ENCODE results near the gene NPTN. TPM values are rescaled to one million over a fixed set of nuclear protein-coding genes. Genes with fewer than 3 reads are reported as not detected.

The NPTN gene
- total and polyA plus RNA-seq, 5 donors = 262 to 320 (median 303) TPM

DNA sequence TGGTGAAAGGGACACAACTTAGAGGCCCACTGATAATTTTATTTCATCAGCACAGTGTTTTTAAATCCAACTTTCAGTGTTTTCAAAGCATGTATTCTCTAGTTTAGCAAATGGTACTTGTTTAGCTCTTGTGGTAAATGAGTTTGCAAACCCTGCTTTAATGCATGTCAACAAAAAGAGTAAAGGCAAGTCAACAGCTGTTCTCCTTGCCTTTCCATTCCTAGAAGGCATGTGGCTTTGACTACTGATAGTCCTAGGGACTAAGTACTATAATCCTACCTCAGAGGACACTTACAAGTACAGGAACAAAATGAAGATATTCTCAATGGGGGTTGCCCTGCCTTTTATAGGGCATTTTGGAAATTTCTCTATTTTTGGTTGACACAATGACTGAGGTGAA lies 13.1 kb downstream of the NPTN start:
- H3K27ac ChIP-seq (ENCODE audit: low read length) = no peak overlapping the region
- DNase-seq = no peak
- intact Hi-C loops (cut with DNase I) = no loop called here

DNA sequence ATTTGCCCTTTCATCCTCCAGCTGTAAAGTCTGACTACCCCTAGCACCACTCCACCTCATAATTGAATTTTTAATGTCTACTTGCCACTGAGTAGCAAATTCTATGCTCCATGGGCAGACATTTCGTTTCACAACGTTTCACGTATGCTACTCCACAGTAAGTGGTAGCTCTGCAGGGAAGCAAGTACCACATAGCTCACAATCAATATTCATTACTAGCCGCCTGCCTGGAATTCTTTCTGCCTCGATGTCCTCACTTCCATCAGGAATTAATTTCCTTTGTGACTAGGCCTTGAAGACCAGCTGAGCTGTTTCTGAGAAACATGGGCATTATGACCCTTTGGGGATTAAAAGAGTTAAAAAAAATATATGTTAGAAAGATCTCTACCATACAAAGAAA lies 15.3 kb downstream of the NPTN start:
- ATAC-seq (no peak), DNase-seq (no peak)
- Histone ChIP-seq H3K27me3 (ENCODE audit: control insufficient read depth, insufficient read depth) (no peaks in the 10 kb centered on the region), H3K4me3 (ENCODE audit: low read length) (no peak overlapping the region), H3K4me1 (ENCODE audit: control insufficient read depth, insufficient read depth, low read length) (no peaks in the 10 kb centered on the region), H3K27ac (ENCODE audit: low read length) (no peak overlapping the region), H3K9me3 (ENCODE audit: control insufficient read depth, low read length) (no peaks in the 10 kb centered on the region)
- intact Hi-C loops (cut with DNase I) = no loop called here
- 74% methylated on average over 5 of the region's 5 CpGs for WGBS

More for the DNA sequence above, 13.1 kb downstream of the NPTN start:
- H3K4me3 ChIP-seq (ENCODE audit: low read length) = no peak overlapping the region
- H3K27me3 ChIP-seq (ENCODE audit: control insufficient read depth, insufficient read depth) = no peaks in the 10 kb centered on the region
- ATAC-seq = no peak
- no peaks in the 10 kb centered on the region for H3K9me3 ChIP-seq (ENCODE audit: control insufficient read depth, low read length)
- no peaks in the 10 kb centered on the region for H3K4me1 ChIP-seq (ENCODE audit: control insufficient read depth, insufficient read depth, low read length)

DNA sequence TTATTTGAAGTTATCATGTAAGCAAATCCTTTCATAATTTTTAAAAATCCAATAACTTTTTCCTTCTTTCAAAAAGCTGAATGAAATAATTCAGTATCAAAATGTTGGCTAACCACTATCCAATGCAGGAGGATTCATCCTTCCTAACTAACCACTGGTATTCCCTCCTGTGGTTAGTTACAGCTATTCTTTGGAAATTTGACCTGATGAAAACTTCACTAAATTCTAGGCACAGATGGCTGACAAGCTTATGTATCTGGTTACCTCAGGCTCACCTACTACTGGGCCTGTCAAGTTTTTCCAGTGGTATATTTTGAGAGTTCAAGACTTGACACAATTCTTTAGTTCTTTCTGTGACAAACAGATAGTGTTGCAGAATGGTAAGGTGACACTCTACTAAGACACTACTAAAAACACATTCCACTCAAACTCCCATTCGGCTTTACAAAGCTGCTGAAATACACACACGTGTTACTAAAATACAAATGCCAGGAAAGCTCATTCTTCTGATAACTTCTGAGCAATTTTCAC lies 15.8 kb downstream of the NPTN start:
- ATAC-seq (no peak), DNase-seq (no peak)
- Histone ChIP-seq H3K27ac (ENCODE audit: low read length) (no peak overlapping the region), H3K27me3 (ENCODE audit: control insufficient read depth, insufficient read depth) (no peaks in the 10 kb centered on the region), H3K9me3 (ENCODE audit: control insufficient read depth, low read length) (no peaks in the 10 kb centered on the region), H3K4me1 (ENCODE audit: control insufficient read depth, insufficient read depth, low read length) (no peaks in the 10 kb centered on the region), H3K4me3 (ENCODE audit: low read length) (no peak overlapping the region)
- intact Hi-C loops (cut with DNase I) = no loop called here
- WGBS = 69% methylated on average over 2 of the region's 2 CpGs

DNA sequence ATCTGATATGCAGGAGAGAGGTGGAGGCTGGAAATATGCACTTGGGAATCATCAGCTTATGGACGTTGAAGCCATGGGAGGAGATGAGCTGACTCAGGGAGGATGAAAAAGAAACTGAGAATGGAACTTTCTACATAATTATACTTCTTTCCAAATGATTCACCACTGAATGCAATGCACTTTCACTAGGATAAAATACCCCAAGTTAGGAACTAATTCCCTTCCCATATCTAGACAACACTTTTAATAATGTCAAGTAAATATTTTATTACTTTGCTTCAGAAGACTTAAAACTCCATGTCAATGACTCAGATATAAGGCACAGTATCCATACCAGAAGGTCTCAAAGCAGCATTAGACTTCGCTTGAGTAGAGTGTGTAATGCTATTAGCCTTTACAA lies 24.2 kb downstream of the NPTN start:
- 61% methylated on average over 2 of the region's 2 CpGs for WGBS
- intact Hi-C loops (cut with DNase I) = no loop called here
- Histone ChIP-seq H3K27ac (ENCODE audit: low read length) (no peak overlapping the region), H3K4me3 (ENCODE audit: low read length) (no peak overlapping the region), H3K4me1 (ENCODE audit: control insufficient read depth, insufficient read depth, low read length) (peaks cover 3% of the 10 kb centered on the region), H3K27me3 (ENCODE audit: control insufficient read depth, insufficient read depth) (no peaks in the 10 kb centered on the region), H3K9me3 (ENCODE audit: control insufficient read depth, low read length) (no peaks in the 10 kb centered on the region)
- DNase-seq (no peak), ATAC-seq (no peak)

DNA sequence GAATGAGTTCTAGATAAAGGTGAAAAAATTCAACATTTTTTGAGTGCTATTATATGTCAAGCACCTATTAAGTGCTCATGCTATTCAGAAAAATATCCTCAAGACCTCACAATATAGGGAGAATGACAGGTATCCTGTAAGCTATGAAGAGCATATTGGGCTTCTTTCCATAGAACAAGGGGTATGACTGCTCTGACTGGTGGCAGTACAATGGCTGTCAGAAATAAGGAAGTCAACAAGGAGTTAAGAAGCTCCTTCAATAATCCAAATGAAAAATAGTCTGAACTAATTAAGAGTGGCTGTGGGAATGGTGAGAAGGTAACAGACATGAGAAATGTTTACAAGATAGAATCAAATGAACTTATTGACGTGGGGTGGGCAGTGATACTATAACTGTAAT lies 24.7 kb downstream of the NPTN start:
- DNase-seq (no peak), ATAC-seq (no peak)
- intact Hi-C loops (cut with DNase I) = no loop called here
- Histone ChIP-seq H3K27ac (ENCODE audit: low read length) (no peak overlapping the region), H3K4me3 (ENCODE audit: low read length) (no peak overlapping the region), H3K27me3 (ENCODE audit: control insufficient read depth, insufficient read depth) (no peaks in the 10 kb centered on the region), H3K9me3 (ENCODE audit: control insufficient read depth, low read length) (no peaks in the 10 kb centered on the region), H3K4me1 (ENCODE audit: control insufficient read depth, insufficient read depth, low read length) (peaks cover 3% of the 10 kb centered on the region)
- WGBS = 86% methylated on average over 1 of the region's 1 CpG

DNA sequence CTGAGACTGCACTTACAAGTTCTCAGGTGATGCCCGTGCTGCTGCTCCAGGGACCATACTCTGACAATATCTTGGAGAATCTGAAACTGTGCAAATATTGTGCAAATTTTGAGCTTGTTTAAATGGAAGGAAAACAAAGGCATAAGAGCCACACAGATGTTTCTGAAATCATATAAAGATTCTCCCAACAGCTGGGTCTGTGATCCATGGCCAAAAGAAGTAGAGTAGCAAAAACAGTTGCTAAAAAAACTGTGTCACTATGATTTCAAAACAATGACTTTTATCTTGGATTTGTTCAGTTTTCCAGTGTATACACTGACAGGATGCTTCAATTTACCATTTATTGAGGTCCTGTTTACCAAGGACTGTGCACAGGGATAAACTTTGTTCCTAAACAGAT lies 25.3 kb downstream of the NPTN start:
- no peaks in the 10 kb centered on the region for H3K9me3 ChIP-seq (ENCODE audit: control insufficient read depth, low read length)
- H3K4me1 ChIP-seq (ENCODE audit: control insufficient read depth, insufficient read depth, low read length) = peaks cover 3% of the 10 kb centered on the region
- intact Hi-C loops (cut with DNase I) = no loop called here
- 76% methylated on average over 1 of the region's 1 CpG for WGBS
- H3K27me3 ChIP-seq (ENCODE audit: control insufficient read depth, insufficient read depth) = no peaks in the 10 kb centered on the region
- DNase-seq = no peak
- H3K27ac ChIP-seq (ENCODE audit: low read length) = no peak overlapping the region
- ATAC-seq = no peak
- H3K4me3 ChIP-seq (ENCODE audit: low read length) = no peak overlapping the region

DNA sequence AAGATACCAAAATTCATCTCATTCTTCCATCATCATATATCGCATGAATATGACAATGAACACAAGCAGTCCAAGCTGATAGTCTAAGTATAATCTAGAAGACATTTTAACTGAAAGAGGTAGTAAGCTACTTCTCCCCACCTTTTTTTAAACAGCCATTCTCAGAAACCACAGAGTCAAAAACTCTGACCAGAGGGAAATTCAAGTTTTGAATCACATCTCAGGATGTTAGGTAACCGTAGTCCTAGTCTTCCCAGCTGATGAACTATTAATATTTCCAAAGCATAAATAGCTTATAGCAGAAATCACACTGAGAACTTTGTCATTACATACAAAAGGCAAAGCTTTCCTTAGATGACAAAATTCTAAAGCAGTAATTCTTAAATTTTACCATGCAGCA lies 25.8 kb downstream of the NPTN start:
- H3K4me1 ChIP-seq (ENCODE audit: control insufficient read depth, insufficient read depth, low read length) = peaks cover 3% of the 10 kb centered on the region
- ATAC-seq (no peak), DNase-seq (no peak)
- 67% methylated on average over 2 of the region's 2 CpGs for WGBS
- no peaks in the 10 kb centered on the region for H3K9me3 ChIP-seq (ENCODE audit: control insufficient read depth, low read length)
- no peak overlapping the region for H3K27ac ChIP-seq (ENCODE audit: low read length)
- H3K27me3 ChIP-seq (ENCODE audit: control insufficient read depth, insufficient read depth) = no peaks in the 10 kb centered on the region
- H3K4me3 ChIP-seq (ENCODE audit: low read length) = no peak overlapping the region
- intact Hi-C loops (cut with DNase I) = no loop called here

DNA sequence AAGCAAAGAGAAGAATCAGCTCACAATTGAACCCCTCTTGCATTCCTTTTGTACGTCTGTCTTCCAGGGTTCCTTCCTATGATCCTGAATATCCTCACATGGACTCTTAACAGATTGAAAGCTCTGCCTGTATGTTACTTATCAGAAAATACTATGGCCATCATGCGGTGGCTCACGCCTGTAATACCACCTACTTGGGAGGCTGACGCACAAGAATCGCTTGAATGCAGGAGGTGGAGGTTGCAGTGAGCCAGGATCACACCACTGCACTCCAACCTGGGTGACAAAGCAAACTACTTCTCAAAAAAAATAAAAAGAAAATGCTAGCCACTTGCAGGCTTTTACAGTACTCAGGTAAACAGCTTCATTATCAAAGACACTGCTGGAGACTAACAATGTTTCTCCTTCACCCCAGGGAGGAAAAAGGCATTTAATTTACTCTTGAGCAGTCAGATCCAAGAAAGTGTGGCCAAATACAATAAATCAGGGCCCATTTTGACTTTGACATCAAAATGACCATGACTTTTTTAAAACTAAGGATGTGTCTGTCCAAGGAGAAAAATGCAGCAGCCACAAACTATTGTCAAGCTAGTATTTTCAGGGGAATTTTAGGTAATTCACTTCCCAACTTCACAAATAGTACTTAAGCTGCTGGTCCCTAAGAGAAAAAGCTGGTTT lies 27.3 kb downstream of the NPTN start:
- no peak overlapping the region for H3K4me3 ChIP-seq (ENCODE audit: low read length)
- no peaks in the 10 kb centered on the region for H3K27me3 ChIP-seq (ENCODE audit: control insufficient read depth, insufficient read depth)
- H3K27ac ChIP-seq (ENCODE audit: low read length) = no peak overlapping the region
- ATAC-seq (no peak), DNase-seq (no peak)
- H3K9me3 ChIP-seq (ENCODE audit: control insufficient read depth, low read length) = no peaks in the 10 kb centered on the region
- intact Hi-C loops (cut with DNase I) = no loop called here
- H3K4me1 ChIP-seq (ENCODE audit: control insufficient read depth, insufficient read depth, low read length) = peaks cover 5% of the 10 kb centered on the region
- WGBS = 95% methylated on average over 5 of the region's 5 CpGs

DNA sequence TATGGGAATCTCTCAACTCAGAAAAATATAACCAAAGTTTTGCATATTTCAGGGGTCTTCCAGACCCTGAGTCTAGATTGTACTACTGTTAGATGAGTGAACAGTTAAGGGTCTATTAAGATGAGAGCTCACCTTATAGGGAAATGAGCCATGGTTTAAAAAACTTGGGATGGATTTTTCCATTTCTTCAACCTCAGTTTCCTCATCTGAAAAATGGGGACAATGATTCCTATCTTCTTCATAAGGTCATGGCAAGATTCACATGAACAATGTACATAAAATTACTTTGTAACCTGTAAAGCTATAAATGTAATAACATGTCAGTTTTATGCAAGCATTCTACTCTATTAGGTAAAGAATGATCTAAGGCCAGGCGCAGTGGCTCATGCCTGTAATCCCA lies 28.7 kb downstream of the NPTN start:
- H3K4me3 ChIP-seq (ENCODE audit: low read length) = no peak overlapping the region
- H3K4me1 ChIP-seq (ENCODE audit: control insufficient read depth, insufficient read depth, low read length) = peaks cover 5% of the 10 kb centered on the region
- no peaks in the 10 kb centered on the region for H3K9me3 ChIP-seq (ENCODE audit: control insufficient read depth, low read length)
- DNase-seq = no peak
- WGBS = 98% methylated on average over 1 of the region's 1 CpG
- H3K27me3 ChIP-seq (ENCODE audit: control insufficient read depth, insufficient read depth) = no peaks in the 10 kb centered on the region
- intact Hi-C loops (cut with DNase I) = no loop called here
- no peak overlapping the region for H3K27ac ChIP-seq (ENCODE audit: low read length)
- ATAC-seq = no peak

DNA sequence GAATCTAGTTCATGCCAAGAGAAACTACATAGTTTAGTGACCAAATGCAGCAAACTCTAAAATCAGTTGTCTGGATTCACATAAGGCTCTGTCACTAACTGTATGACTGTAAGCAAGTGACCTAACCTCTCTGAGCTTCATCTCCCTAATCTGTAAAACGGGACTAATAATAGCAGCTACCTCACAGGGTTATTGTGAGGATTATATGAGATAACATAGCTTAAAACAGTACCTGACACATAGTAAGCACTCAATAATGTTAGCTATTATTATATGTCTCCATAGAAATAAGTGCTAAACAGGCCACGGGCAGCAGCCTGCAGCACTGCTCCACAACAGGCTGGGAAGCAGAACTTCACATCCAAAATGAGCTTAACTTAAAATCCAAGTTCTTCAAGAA lies 30.2 kb downstream of the NPTN start:
- H3K4me1 ChIP-seq (ENCODE audit: control insufficient read depth, insufficient read depth, low read length) = peaks cover 13% of the 10 kb centered on the region
- intact Hi-C loops (cut with DNase I) = no loop called here
- ATAC-seq (peak; percentile 20 to 33), DNase-seq (no peak)
- H3K4me3 ChIP-seq (ENCODE audit: low read length) = no peak overlapping the region
- H3K9me3 ChIP-seq (ENCODE audit: control insufficient read depth, low read length) = no peaks in the 10 kb centered on the region
- WGBS = 49% methylated on average over 2 of the region's 2 CpGs
- no peaks in the 10 kb centered on the region for H3K27me3 ChIP-seq (ENCODE audit: control insufficient read depth, insufficient read depth)
- no peak overlapping the region for H3K27ac ChIP-seq (ENCODE audit: low read length)

DNA sequence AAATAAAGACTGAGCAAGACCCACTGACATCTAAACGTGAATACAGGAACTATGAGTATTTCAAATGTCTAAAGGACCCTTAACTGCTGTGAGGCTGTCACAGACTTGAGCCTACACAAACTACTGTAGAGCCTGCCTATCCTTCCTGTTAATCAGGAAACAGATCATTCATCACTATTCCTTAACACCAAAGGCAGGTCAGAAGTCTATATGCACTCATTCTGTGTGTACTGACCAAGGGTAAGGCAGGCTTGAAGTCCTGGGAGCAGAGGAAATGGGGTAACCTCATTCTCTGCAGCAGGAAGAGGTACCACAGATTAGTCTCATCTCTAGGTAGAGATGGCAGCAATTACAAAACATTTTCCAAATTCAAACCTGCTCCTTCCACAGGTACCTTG lies 30.7 kb downstream of the NPTN start:
- intact Hi-C loops (cut with DNase I) = no loop called here
- Histone ChIP-seq H3K4me3 (ENCODE audit: low read length) (no peak overlapping the region), H3K27ac (ENCODE audit: low read length) (peak overlapping the region; percentile 60), H3K27me3 (ENCODE audit: control insufficient read depth, insufficient read depth) (no peaks in the 10 kb centered on the region), H3K9me3 (ENCODE audit: control insufficient read depth, low read length) (no peaks in the 10 kb centered on the region), H3K4me1 (ENCODE audit: control insufficient read depth, insufficient read depth, low read length) (peaks cover 13% of the 10 kb centered on the region)
- ATAC-seq (peak in 1 of 2 donors; percentile 30), DNase-seq (no peak)
- 0% methylated on average over 1 of the region's 1 CpG for WGBS
